ENCODE results near the gene CLIC4. TPM values are rescaled to one million over a fixed set of nuclear protein-coding genes. Genes with fewer than 3 reads are reported as not detected.
"Not testable (repeated sequence)": the region's sequence is repeated elsewhere in the genome, so short reads cannot be mapped to it uniquely, and the experiment has no call there.

The CLIC4 gene
- total RNA-seq, 1 donor from 2014 or later: 358 TPM

DNA sequence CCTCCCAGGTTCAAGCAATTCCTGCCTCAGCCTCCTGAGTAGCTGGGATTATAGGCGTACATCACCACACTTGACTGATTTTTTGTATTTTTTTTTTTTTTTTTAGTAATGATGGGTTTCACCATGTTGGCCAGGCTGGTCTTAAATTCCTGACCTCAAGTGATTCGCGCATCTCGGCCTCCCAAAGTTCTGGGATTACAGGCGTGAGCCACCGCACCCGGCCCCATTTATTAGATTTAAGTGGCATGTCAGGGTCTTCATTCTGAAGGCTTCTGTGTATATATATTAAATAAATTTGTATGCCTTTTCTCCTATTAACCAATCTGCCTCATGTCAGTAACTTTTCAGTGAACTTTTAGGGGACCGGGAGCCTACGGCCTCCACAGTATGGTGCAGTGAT, 6.0 kb upstream of the CLIC4 start:
- no peak for ATAC-seq
- no peak for DNase-seq
- intact Hi-C loops (cut with micrococcal nuclease): no loop called here

DNA sequence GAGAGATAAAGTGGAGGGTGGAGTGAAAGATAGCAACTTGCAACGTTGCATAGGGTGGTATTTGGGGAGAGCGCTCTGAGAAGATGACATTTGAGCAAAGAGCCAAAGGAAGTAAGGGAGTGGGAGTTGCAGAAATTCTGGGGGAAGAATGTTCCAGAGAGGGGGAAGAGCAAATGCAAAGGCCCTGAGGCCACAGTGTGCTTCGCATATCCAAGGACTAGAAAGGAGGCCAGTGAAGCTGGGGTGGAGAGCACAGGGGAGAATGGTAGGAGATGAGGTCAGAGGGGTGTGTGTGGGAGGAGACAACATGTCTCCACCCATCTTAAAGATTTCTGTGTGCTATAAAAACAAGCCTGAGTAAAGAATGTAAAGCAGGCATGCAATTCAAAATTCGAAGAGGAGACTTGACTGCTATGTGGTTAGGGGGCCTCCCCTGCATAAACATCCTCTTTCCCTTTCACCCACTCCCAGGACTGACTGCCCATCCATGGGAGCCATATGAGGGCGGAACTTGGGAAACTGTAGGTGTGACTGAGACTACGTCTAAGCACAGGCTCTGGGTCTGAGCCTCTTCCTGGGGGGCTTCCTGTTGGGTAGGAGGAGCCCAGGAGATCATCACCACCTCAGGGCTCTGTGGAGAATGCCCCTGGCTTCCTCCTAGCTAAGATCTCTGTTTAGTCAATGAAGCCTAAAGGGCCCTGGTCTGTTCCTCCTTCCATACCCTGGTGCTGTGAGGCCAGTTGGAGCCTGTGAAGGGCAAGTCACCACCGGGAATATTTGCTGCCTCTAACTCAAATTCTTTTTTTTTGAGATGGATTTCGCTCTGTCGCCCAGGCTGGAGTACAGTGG, 2.9 kb upstream of the CLIC4 start:
- DNase-seq (no peak), ATAC-seq (no peak)
- intact Hi-C loops (cut with micrococcal nuclease): no loop called here

DNA sequence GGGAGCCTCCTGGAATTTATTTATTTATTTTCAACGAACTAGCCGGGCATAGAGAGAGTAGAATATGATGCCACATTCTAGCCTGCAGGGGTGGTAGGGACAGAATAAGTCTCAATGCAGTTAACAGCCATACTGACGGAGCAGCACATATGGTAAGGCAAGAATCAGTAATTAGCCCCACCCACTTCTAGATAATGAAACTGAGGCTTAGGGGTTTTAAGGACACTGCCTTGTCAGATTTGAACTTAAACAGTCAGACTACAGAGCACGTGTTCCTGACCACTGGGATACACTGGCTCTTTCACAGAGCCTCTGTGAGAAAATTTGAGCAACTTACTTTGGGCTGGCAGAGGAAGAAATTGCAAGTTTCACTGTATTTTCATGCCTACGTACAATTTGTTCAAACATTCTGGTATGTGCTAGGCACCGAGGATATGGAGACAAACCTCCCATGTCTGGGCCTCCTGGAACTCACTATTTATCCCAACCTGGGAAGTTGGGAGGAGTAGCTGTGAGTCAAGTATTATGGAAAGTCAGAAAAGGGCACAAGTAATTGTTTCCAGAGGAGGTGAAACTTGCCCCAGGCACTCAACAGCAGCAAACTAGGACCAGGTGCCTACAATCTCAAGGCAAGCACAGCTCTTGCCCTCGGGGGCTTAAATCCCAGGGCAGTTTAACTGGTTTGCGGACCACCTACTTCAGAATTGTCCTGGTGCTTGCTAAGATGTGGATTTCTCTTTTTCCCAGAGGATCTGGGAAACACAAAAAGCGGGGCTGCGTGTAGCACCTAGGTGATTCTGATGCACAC, 1.6 kb upstream of the CLIC4 start:
- intact Hi-C loops (cut with micrococcal nuclease): no loop called here
- DNase-seq (no peak), ATAC-seq (no peak)

DNA sequence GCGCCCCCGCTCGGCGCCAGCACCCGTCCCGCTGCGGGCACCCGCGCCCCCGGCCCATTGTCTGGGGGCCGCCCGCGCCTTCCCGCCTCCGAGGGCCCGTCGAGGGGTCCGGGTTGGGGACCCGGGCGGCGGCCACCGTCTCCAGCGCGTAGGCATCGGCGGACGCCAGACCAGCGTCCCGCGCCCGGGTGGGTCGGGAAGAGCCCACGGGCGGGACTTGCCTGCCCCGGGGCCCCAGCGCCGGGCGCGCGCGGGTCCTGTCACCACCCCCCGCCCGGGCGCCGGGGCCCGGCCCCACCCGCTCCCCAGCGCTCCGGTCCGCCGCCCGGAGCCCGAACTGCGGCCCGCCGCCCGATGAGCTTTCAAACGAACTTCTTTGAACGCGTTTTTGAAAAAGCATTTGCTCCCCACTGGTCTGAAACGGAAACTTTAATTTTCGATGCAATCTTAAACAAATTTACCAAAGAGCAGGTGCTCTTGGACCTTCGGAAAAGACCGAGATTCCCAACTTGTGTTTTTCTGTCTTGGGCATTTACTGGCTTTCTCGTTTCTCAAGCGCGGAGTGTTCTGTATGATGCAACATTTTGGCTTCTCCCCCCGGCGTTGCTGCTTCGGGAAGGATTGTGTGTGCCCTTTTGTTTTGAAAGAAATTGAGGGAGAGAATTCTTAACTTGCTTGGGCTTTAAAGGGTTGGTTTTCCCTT, 615 bp downstream of the CLIC4 start:
- intact Hi-C loops (cut with micrococcal nuclease): loop anchor here (5.0 kb wide), 1 partner anchor 54 kb away; no protein-coding TSS in a partner anchor
- ATAC-seq (peak; percentile 21), DNase-seq (no peak)

DNA sequence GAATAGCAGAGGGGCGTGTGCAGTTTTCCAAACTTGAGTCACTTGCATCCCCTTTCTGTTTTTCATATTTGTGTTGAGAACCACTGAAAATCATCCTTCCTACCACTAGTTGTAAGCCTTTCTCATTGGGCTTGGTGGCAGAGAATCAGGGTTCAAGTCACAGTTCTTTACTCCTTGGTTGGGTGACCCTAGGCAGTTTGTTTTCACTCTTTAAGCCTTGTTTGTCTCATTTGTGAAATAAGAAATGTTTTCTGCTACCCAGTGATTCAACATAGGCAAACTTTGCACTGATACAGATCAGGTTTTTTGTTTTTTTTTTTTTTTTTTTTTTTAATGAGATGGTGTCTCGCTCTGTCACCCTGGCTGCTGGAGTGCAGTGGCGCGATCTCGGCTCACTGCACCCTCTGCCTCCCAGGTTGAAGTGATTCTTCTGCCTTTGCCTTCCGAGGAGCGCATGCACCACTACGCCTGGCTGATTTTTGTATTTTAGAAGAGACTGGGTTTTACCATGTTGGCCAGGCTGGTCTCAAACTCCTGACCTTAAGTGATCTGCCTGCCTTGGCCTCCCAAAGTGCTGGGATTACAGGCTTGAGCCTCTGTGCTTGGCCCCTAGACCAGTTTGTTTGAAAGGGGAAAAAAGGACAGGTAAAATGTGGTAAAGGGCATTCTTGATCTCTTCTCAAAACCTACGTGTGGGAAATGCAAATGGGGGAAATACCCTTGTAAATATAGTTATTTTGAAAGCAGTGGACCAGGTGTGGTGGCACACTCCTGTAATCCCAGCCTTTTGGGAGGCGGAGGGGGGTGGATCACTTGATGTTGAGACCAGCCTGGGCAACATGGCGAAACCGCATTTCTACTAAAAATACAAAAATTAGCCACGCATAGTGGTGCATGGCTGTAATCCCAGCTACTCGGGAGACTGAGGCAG, 3.2 kb downstream of the CLIC4 start:
- intact Hi-C loops (cut with micrococcal nuclease): loop anchor here (5.0 kb wide), 1 partner anchor 56 kb away; no protein-coding TSS in a partner anchor
- ATAC-seq (no peak), DNase-seq (no peak)

DNA sequence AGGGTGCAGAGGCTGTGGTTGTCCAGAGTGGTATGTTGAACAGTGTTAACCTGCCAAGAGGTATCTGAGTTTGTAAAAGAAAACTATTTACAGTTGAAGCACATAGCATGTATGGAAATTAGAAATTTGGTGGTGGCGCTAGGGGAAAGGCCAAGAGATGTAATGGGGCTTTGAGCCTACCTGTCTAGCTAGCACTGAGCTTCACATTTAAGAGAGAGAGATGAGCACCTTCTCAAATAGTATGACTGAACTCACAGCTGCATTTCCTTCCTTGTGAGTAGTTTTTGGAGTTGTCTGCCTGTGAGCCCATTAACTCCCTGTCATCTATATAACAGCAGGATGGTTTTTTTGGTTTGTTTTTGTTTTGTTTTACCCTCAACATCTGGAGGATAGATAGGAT, 4.0 kb downstream of the CLIC4 start:
- intact Hi-C loops (cut with micrococcal nuclease): loop anchor here (5.0 kb wide), 1 partner anchor 57 kb away; no protein-coding TSS in a partner anchor
- ATAC-seq (no peak), DNase-seq (no peak)

DNA sequence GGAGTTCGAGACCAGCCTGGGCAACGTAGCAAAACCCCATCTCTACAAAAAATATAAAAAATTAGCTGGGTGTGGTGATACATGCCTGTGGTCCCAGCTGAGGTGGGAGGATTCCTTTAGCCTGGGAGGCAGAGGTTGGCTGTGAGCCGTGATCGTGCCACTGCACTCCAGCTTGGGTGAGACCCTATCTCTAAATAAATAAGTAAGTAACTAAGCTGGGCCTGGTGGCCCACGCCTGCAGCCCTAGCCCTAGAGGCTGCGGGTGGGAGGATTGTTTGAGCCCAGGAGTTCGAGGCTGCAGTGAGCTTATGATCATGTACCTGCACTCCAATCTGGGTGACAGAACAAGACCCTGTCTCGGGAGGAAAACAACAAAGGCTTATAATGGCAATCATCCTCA, 4.6 kb downstream of the CLIC4 start:
- ATAC-seq (no peak), DNase-seq (no peak)

DNA sequence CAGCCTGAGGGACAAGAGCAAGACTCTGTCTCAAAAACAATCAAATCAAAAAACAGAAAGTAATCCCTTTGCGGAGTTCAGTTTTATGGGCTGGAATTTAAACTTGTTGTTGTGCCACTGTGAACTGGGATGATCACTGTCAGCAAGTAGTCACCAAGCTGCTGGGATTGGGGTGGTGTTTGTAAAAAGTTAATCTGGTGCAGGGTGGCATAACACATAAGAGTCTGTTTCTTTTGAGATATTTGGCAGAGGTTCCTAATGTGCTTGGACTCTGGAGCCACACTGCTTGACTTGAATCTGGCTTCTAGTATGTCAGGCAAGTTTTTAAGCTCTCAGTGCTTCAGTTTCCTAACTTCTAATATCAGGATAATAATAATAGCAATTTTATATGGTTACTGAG, 6.6 kb downstream of the CLIC4 start:
- ATAC-seq (peak; percentile 63), DNase-seq (no peak)
- intact Hi-C loops (cut with micrococcal nuclease): no loop called here

More for the DNA sequence above, 4.6 kb downstream of the CLIC4 start:
- intact Hi-C loops (cut with micrococcal nuclease): loop anchor here (5.0 kb wide), 1 partner anchor 58 kb away; no protein-coding TSS in a partner anchor

DNA sequence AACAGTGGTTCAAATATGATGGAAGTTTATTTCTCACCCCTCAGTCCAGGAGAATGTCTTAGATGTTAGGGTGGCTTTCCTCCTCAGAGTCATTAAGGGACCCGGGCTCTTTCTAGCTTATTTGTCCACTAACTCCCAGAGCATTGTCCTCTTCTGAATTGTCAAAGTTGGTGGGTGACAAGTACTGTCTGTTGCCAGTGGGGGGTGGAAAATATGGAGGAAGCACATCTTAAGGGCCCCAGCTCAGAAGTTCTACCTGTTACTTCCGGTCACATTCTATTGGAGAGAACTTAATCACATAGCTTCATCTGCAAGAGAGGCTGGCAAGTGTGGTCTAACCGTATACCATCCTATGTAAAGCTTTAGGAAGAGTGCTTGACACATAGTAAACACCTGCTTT, 7.1 kb downstream of the CLIC4 start:
- intact Hi-C loops (cut with micrococcal nuclease): no loop called here
- ATAC-seq: no peak
- DNase-seq: no peak

DNA sequence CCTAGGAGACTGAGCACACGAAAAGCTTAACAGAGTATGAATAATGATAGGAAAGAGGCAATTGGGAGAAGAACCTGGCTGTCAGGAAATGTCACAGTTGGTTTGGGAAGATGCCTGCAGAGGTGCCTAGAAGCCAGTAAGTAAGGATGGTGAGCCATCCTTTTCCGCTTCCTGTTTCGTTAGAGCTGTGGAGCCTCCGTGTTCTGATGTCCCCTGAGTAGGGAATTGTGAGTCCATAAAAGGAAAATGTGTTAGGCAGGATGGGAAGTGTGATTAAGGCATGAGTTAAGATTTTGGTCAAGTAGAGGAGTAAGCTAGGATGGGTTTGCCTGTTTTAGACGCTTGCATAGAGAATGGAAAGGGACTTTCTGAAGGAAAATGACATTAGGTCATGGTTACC, 9.0 kb downstream of the CLIC4 start:
- ATAC-seq: peak; percentile 17
- intact Hi-C loops (cut with micrococcal nuclease): no loop called here
- no peak for DNase-seq

DNA sequence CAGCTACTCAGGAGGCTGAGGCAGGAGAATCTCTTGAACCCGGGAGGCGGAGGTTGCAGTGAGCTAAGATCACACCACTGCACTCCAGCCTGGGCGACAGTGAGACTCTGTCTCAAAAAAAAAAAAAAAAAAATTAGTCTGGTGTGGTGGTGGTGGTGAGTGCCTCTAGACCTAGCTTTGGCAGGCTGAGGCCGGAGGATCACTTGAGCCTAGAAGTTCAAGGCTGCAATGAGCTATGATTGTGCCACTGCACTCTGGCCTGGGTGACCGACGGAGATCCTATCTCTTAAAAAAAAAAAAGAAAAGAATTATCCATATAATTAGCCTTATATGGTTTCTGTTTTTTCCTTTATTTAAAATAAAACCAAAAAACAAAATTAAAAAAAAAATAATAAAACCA, 10.1 kb downstream of the CLIC4 start:
- intact Hi-C loops (cut with micrococcal nuclease); DNase-seq; ATAC-seq: not testable (repeated sequence)

DNA sequence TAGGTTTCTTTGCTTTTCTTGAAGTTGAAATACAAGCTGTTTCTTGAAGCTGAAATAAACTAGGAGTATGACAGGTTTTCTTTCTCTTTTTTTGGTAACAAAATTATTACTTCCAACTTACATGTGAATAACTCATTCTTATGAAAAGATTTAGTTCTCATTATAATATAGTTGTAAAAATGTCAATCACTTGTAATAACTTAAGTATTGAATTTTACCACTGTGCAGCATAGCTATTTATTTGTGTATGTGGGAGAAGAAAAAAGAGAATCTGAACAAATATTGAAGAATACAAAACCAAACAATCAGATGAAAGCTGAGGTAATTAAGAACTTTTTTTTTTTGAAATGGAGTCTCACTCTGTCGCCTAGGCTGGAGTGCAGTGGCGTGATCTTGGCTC, 11.1 kb downstream of the CLIC4 start:
- intact Hi-C loops (cut with micrococcal nuclease): no loop called here
- DNase-seq: no peak
- no peak for ATAC-seq

DNA sequence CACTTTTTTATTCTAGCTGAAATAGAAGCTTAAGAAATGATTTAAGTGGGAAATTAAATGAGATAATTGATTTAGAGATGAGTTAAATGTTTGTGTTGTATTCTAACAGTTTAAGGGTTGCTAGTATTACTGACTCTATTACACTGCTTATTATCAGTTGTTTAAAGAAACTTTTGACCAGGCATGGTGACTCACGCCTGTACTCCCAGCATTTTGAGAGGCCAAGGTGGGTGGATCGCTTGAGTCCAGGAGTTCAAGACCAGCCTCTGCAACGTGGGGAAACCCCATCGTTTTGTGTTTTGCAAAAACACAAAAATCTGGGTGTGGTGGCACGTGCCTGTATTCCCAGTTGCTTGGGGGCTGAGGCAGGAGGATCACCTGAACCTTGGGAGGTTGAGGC, 14.2 kb downstream of the CLIC4 start:
- no peak for ATAC-seq
- intact Hi-C loops (cut with micrococcal nuclease): no loop called here
- DNase-seq: no peak

DNA sequence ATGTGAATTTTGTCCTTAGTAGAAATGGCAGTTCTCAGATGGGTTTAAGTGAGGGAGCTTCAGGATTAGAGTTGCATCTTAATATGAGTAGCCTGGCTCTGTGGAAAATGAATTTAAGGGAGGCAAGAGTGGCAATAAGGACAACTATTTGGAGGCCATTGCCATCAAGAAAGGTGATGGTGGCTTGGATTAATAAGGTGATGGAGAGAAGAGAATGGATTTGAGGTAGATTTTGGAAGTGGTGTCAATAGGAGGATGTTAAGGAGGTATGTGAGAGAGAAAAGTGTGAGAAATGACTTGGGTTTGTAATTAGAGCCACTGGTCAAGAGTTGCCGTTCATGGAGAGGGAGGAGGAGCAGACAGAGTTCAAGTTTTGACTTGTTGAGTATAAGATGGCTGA, 16.3 kb downstream of the CLIC4 start:
- no peak for ATAC-seq
- no peak for DNase-seq
- intact Hi-C loops (cut with micrococcal nuclease): loop anchor here (10.0 kb wide), 1 partner anchor 63 kb away; no protein-coding TSS in a partner anchor

DNA sequence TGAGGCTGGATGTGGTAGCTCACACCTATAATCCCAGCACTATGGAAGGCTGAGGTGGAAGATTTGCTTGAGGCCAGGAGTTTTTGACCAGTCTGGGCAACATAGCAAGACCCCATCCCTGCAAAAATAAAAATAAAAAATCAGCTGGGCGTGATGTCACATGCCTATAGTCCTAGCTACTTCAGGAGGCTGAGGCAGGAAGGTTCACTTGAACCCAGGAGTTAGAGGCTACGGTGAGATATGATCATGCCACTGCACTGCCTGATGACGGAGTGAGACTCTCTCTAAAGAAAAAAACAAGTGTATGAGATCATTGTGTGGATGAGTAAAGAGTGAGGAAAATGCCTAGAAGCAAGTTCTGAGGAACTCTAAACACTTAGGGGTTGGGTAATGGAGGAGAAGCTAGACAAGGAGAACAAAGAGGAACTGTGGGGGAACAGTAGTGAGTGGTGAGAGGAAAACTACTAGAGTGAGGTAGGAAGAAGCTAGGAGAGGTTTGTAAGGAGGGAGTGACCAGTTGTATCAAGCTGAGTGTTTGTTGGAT, 17.0 kb downstream of the CLIC4 start:
- intact Hi-C loops (cut with micrococcal nuclease): loop anchor here (10.0 kb wide), 1 partner anchor 63 kb away; no protein-coding TSS in a partner anchor
- ATAC-seq: peak; percentile 23
- no peak for DNase-seq

DNA sequence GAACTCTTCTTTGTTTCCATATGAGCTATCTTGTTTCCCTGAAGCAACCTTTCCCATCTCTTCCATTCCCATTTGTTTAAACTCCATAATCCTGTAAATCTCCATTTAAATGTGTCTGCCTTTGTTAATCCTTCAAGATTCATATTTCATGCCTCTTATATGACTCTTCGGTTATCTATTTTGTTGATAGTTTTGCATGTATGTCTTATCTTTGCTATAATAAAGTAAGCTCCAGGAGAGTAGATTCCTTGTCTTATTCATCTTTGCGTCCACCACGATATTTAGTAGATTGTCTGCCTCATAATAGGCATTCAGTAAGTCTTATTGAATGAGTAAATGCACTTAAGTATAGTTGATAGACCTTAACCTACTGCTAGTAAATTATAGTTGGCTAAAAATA, 18.4 kb downstream of the CLIC4 start:
- ATAC-seq (no peak), DNase-seq (no peak)
- intact Hi-C loops (cut with micrococcal nuclease): loop anchor here (10.0 kb wide), 1 partner anchor 61 kb away; no protein-coding TSS in a partner anchor

DNA sequence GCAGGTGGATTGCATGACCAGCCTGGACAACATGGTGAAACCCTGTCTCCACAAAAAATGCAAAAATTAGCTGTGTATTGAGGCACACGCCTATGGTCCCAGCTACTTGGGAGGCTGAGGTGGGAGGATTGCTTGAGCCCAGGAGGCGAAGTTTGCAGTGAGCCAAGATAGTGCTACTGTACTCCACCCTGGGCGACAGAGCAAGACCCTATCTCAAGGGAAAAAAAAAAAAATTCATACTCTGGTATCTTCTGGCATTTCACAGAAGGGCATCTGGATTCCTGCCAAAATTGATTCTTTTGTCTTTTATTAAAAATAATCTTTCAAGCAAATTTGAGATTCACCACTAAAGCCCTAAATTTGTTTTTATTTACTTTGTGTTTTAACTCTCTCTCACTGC, 19.2 kb downstream of the CLIC4 start:
- ATAC-seq: no peak
- intact Hi-C loops (cut with micrococcal nuclease): loop anchor here (10.0 kb wide), 1 partner anchor 60 kb away; no protein-coding TSS in a partner anchor
- no peak for DNase-seq

DNA sequence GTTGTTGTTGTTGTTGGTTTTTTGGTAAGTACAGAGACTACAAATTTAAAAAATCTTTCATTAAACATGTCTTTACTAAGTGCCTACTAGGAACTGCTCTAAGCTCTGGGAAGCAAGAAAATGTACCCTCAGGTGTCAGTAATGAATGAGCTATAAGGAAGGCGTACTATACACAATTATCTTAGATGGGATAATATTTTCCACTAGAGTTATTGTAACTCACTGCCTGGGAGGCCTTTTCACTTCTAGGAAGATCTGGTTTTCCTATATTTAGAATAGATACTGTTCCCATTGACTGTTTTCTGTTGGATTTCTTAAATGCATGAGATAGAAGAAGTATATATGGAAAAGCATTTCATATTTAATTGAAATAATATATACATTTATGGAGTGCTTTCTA, 19.6 kb downstream of the CLIC4 start:
- ATAC-seq (peak; percentile 24), DNase-seq (no peak)
- intact Hi-C loops (cut with micrococcal nuclease): loop anchor here (10.0 kb wide), 1 partner anchor 60 kb away; no protein-coding TSS in a partner anchor
